DND-41 (cell line): ENCODE results near the gene SSUH2.

Experiments
- CTCF ChIP-seq: IDR thresholded peaks from 2 replicates; pipeline ENCODE4 v1.5.1; 2012; ENCODE audit warnings: borderline replicate concordance, low read length, moderate library complexity, mild to moderate bottlenecking; ENCODE audit not compliant: poor library complexity, severe bottlenecking; ENCODE audit errors: extremely low read depth
- EZH2 ChIP-seq: IDR thresholded peaks from 3 replicates; pipeline ENCODE4 v1.6.1; 2012; ENCODE audit warnings: borderline replicate concordance, low read depth, mild to moderate bottlenecking, moderate library complexity, low read length, inconsistent platforms; ENCODE audit not compliant: severe bottlenecking

- no peak for TF ChIP-seq CTCF
- no peak for TF ChIP-seq EZH2
These were observed 40.6 kb downstream of the SSUH2 start for GRCh38 chr3:8604006-8604405.
